ENCODE measurements around the gene TMEFF1.

The TMEFF1 gene

DNA sequence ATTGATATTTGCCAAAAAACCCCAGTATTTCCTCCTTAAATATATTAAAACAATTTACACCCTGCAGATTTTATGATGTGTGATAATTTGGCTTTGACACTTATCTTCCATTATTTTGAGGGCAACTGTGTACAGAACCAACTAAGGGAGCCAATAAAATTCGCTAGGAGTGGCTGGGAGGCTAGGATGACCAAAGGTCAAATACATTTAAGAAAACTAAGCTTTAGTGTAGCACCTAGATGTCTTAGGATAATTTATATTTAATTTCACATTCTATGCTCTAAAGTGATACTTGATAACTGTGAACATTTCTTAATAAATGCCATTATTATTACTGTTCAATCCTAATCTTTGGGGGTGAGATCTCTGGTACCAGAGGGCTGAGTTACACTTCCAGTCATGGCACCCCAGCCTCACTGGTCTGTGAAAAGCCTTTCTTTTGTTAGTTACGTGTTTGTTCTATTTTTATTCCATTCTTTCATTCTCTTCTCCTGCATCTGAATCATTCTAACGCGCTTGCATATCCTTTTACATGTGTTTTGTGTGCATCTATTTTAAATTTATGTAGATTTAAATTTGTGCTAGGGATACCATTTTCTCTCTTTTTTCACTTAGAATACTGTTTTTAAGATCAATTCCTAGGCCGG lies 26.9 kb upstream of the TMEFF1 start:
- no peaks in the 10 kb centered on the region for H4K20me1 ChIP-seq (ENCODE audit: control insufficient read depth, insufficient read depth, low read depth, low read length)
- peaks cover 12% of the 10 kb centered on the region; the same call in 1 of the 2 replicates for H3K36me3 ChIP-seq (ENCODE audit: control insufficient read depth, low read length)
- no peak overlapping the region for H3K4me2 ChIP-seq (ENCODE audit: low read length)
- no peaks in the 10 kb centered on the region for H3K9me2 ChIP-seq (replicated peaks; ENCODE audit: control insufficient read depth, low read length)
- no peak overlapping the region for H3K27ac ChIP-seq (ENCODE audit: low read depth, low read length)
- H3K9me3 ChIP-seq (ENCODE audit: control insufficient read depth, insufficient read depth, low read length): no peaks in the 10 kb centered on the region
- no peaks in the 10 kb centered on the region for H3K4me1 ChIP-seq (ENCODE audit: control insufficient read depth, low read length)
- H3K27me3 ChIP-seq (ENCODE audit: control insufficient read depth, low read length): no peaks in the 10 kb centered on the region
- H3K4me3 ChIP-seq (ENCODE audit: low read length): no peak overlapping the region
- peaks cover 4% of the 10 kb centered on the region; the same call in 1 of the 2 replicates for H3K79me2 ChIP-seq (ENCODE audit: control insufficient read depth, low read length)
- TF ChIP-seq CTCF (IDR thresholded peaks at IDR 0.05; ENCODE audit: low read depth, low read length, poor library complexity, severe bottlenecking) (no peak), EZH2phosphoT487 (IDR thresholded peaks at IDR 0.05; ENCODE audit: borderline replicate concordance, low read length) (no peak)
- no peaks in the 10 kb centered on the region for H3F3A ChIP-seq (ENCODE audit: control insufficient read depth, insufficient read depth)

GRCh38 chr9:100447041-100447440 lies 25.9 kb upstream of the TMEFF1 start:
- Histone ChIP-seq H3K79me2 (ENCODE audit: control insufficient read depth, low read length) (peaks cover 4% of the 10 kb centered on the region; the same call in 1 of the 2 replicates), H3K4me2 (ENCODE audit: low read length) (no peak overlapping the region), H3K27ac (ENCODE audit: low read depth, low read length) (no peak overlapping the region), H3K27me3 (ENCODE audit: control insufficient read depth, low read length) (no peaks in the 10 kb centered on the region), H3F3A (ENCODE audit: control insufficient read depth, insufficient read depth) (no peaks in the 10 kb centered on the region), H3K4me3 (ENCODE audit: low read length) (no peak overlapping the region), H3K9me3 (ENCODE audit: control insufficient read depth, insufficient read depth, low read length) (no peaks in the 10 kb centered on the region), H3K4me1 (ENCODE audit: control insufficient read depth, low read length) (no peaks in the 10 kb centered on the region), H3K36me3 (ENCODE audit: control insufficient read depth, low read length) (peaks cover 16% of the 10 kb centered on the region), H4K20me1 (ENCODE audit: control insufficient read depth, insufficient read depth, low read depth, low read length) (no peaks in the 10 kb centered on the region), H3K9me2 (replicated peaks; ENCODE audit: control insufficient read depth, low read length) (no peaks in the 10 kb centered on the region)
- TF ChIP-seq EZH2phosphoT487 (IDR thresholded peaks at IDR 0.05; ENCODE audit: borderline replicate concordance, low read length): no peak
- TF ChIP-seq CTCF (IDR thresholded peaks at IDR 0.05; ENCODE audit: low read depth, low read length, poor library complexity, severe bottlenecking): no peak

DNA sequence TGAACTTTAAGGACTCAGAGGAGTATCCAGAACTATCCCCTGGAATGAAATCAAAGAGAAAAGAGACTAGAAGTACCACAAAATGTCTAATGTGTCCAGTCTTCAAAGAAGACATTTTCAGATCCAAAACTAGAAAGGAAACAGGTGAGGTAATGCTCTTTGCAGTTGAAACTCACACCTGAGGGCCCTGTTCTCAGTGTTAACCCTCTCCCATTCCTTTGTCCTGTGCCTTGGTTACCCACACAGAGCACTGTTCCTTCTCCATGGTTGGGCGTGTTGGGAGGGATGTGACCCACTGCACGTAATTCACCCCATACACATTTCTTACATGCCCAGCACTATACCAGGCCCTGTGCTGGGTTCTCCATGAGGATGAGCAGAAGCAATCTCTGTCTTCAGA lies 24.7 kb upstream of the TMEFF1 start:
- Histone ChIP-seq H3K9me2 (replicated peaks; ENCODE audit: control insufficient read depth, low read length) (no peaks in the 10 kb centered on the region), H3K4me2 (ENCODE audit: low read length) (no peak overlapping the region), H3K4me1 (ENCODE audit: control insufficient read depth, low read length) (no peaks in the 10 kb centered on the region), H3K27ac (ENCODE audit: low read depth, low read length) (no peak overlapping the region), H3K4me3 (ENCODE audit: low read length) (no peak overlapping the region), H3K27me3 (ENCODE audit: control insufficient read depth, low read length) (no peaks in the 10 kb centered on the region), H3K9me3 (ENCODE audit: control insufficient read depth, insufficient read depth, low read length) (no peaks in the 10 kb centered on the region), H3K36me3 (ENCODE audit: control insufficient read depth, low read length) (peaks cover 21% of the 10 kb centered on the region), H3F3A (ENCODE audit: control insufficient read depth, insufficient read depth) (no peaks in the 10 kb centered on the region), H3K79me2 (ENCODE audit: control insufficient read depth, low read length) (peaks cover 4% of the 10 kb centered on the region; the same call in 1 of the 2 replicates), H4K20me1 (ENCODE audit: control insufficient read depth, insufficient read depth, low read depth, low read length) (no peaks in the 10 kb centered on the region)
- TF ChIP-seq CTCF (IDR thresholded peaks at IDR 0.05; ENCODE audit: low read depth, low read length, poor library complexity, severe bottlenecking): no peak
